ENCODE measurements around the gene SUFU. TPM values are rescaled to one million over a fixed set of nuclear protein-coding genes. Genes with fewer than 3 reads are reported as not detected.
A peak's percentile ranks its signal among the peaks of the same experiment; 100 is the strongest.

SUFU gene
- total RNA-seq, 1 donor from 2014 or later: 11.5 TPM

- Histone ChIP-seq H3K4me2 (no peak overlapping the region), H3K36me3 (no peaks in the 10 kb centered on the region), H3K9me3 (ENCODE audit: low read depth) (no peaks in the 10 kb centered on the region), H3K27me3 (no peaks in the 10 kb centered on the region), H3K27ac (no peak overlapping the region), H3K79me2 (ENCODE audit: low read depth) (no peaks in the 10 kb centered on the region), H3F3A (ENCODE audit: low read depth) (peaks cover 25% of the 10 kb centered on the region), H3K9ac (no peak overlapping the region), H3K4me3 (no peak overlapping the region), H4K20me1 (ENCODE audit: low read depth) (no peaks in the 10 kb centered on the region), H2AFZ (replicated peaks) (no peak overlapping the region), H3K4me1 (peaks cover 30% of the 10 kb centered on the region)
- H3K9me3 Mint-ChIP-seq: no peaks in the 10 kb centered on the region
- DNase-seq (ENCODE audit: low spot score): no peak
- H3K27me3 Mint-ChIP-seq (ENCODE audit: insufficient read depth, low read depth): peaks cover 7% of the 10 kb centered on the region
- peaks cover 27% of the 10 kb centered on the region for H3K4me1 Mint-ChIP-seq
- H3K36me3 Mint-ChIP-seq: peaks cover 31% of the 10 kb centered on the region
- no peak overlapping the region for H3K4me3 Mint-ChIP-seq
- no peak for TF ChIP-seq EZH2 (IDR thresholded peaks at IDR 0.05)
- TF ChIP-seq CTCF (IDR thresholded peaks at IDR 0.05): no peak
- TF ChIP-seq EZH2phosphoT487 (IDR thresholded peaks at IDR 0.05): no peak
- peak overlapping the region; percentile 92 for H3K27ac Mint-ChIP-seq
Measured at GRCh38 chr10:102621443-102622325, 117.9 kb downstream of the SUFU start.

GRCh38 chr10:102624094-102624493, 120.3 kb downstream of the SUFU start:
- Histone ChIP-seq H3F3A (ENCODE audit: low read depth) (peaks cover 49% of the 10 kb centered on the region), H3K27ac (no peak overlapping the region), H3K4me3 (no peak overlapping the region), H3K79me2 (ENCODE audit: low read depth) (no peaks in the 10 kb centered on the region), H3K27me3 (no peaks in the 10 kb centered on the region), H3K4me1 (peaks cover 52% of the 10 kb centered on the region), H3K36me3 (no peaks in the 10 kb centered on the region), H2AFZ (replicated peaks) (no peak overlapping the region), H3K9ac (no peak overlapping the region), H4K20me1 (ENCODE audit: low read depth) (no peaks in the 10 kb centered on the region), H3K9me3 (ENCODE audit: low read depth) (no peaks in the 10 kb centered on the region), H3K4me2 (no peak overlapping the region)
- Mint-ChIP-seq H3K36me3 (peaks cover 21% of the 10 kb centered on the region), H3K4me3 (no peak overlapping the region), H3K4me1 (peaks cover 47% of the 10 kb centered on the region), H3K9me3 (no peaks in the 10 kb centered on the region), H3K27me3 (ENCODE audit: insufficient read depth, low read depth) (peaks cover 6% of the 10 kb centered on the region), H3K27ac (no peak overlapping the region)
- TF ChIP-seq EZH2phosphoT487 (IDR thresholded peaks at IDR 0.05): no peak
- no peak for TF ChIP-seq EZH2 (IDR thresholded peaks at IDR 0.05)
- TF ChIP-seq CTCF (IDR thresholded peaks at IDR 0.05): no peak
- DNase-seq (ENCODE audit: low spot score): no peak

- Histone ChIP-seq H3K9ac (no peak overlapping the region), H2AFZ (replicated peaks) (no peak overlapping the region), H3K27ac (peak overlapping the region; percentile 99), H3K4me1 (peaks cover 61% of the 10 kb centered on the region), H3K9me3 (ENCODE audit: low read depth) (no peaks in the 10 kb centered on the region), H4K20me1 (ENCODE audit: low read depth) (no peaks in the 10 kb centered on the region), H3F3A (ENCODE audit: low read depth) (peaks cover 58% of the 10 kb centered on the region), H3K4me3 (no peak overlapping the region), H3K27me3 (no peaks in the 10 kb centered on the region), H3K36me3 (no peaks in the 10 kb centered on the region), H3K79me2 (ENCODE audit: low read depth) (no peaks in the 10 kb centered on the region), H3K4me2 (no peak overlapping the region)
- Mint-ChIP-seq H3K36me3 (peaks cover 21% of the 10 kb centered on the region), H3K4me3 (peak overlapping the region; percentile 42), H3K4me1 (peaks cover 56% of the 10 kb centered on the region), H3K27me3 (ENCODE audit: insufficient read depth, low read depth) (peaks cover 9% of the 10 kb centered on the region), H3K27ac (peak overlapping the region; percentile 57), H3K9me3 (no peaks in the 10 kb centered on the region)
- TF ChIP-seq EZH2 (IDR thresholded peaks at IDR 0.05) (no peak), CTCF (IDR thresholded peaks at IDR 0.05) (no peak), EZH2phosphoT487 (IDR thresholded peaks at IDR 0.05) (no peak)
- no peak for DNase-seq (ENCODE audit: low spot score)
Measured at GRCh38 chr10:102624751-102625645, 121.2 kb downstream of the SUFU start.
